ENCODE data around the gene KDM5B. TPM values are rescaled to one million over a fixed set of nuclear protein-coding genes. Genes with fewer than 3 reads are reported as not detected.

KDM5B gene
- total and polyA plus RNA-seq, 2 donors from 2014 or later, result 10.7 to 55.5 TPM

DNA sequence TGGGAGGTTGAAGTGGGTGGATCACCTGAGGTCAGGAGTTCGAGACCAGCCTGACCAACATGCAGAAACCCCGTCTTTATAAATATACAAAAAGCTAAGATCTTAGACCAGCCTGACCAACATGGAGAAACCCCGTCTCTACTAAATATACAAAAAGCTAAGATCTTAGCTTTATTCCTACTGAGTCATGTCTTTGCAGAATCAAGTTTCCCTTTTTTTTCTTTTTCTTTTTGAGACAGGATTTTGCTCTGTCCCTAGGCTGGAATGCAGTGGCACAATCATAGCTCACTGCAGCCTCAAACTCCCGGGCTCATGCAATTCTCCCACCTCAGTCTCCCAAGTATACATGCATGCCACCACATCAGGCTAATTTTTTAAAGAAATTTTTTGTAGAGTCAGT is 21.4 kb downstream of the KDM5B start:
- Histone ChIP-seq H3K4me1 (ENCODE audit: control insufficient read depth in 2 of 3, insufficient read depth in 2 of 3, low read depth in 1 of 3, low read length in 3 of 3) (peaks cover 0 to 3% (median 2%) of the 10 kb centered on the region in 3 donors), H3K9ac (ENCODE audit: low read length in 3 of 3) (no peak overlapping the region), H3K27ac (ENCODE audit: low read depth in 2 of 2, low read length in 2 of 2) (no peak overlapping the region), H3K36me3 (ENCODE audit: control insufficient read depth in 2 of 3, insufficient read depth in 3 of 3, low read length in 3 of 3) (no peaks in the 10 kb centered on the region), H3K4me3 (ENCODE audit: low read length in 3 of 3) (no peak overlapping the region), H3K27me3 (ENCODE audit: control insufficient read depth, insufficient read depth, low read length) (no peaks in the 10 kb centered on the region), H3K9me3 (ENCODE audit: control insufficient read depth in 2 of 3, insufficient read depth in 1 of 3, low read length in 3 of 3) (no peaks in the 10 kb centered on the region)
- no peak for FAIRE-seq
- intact Hi-C loops (cut with DNase I), result no loop called here
- TF ChIP-seq, protein P1, sequence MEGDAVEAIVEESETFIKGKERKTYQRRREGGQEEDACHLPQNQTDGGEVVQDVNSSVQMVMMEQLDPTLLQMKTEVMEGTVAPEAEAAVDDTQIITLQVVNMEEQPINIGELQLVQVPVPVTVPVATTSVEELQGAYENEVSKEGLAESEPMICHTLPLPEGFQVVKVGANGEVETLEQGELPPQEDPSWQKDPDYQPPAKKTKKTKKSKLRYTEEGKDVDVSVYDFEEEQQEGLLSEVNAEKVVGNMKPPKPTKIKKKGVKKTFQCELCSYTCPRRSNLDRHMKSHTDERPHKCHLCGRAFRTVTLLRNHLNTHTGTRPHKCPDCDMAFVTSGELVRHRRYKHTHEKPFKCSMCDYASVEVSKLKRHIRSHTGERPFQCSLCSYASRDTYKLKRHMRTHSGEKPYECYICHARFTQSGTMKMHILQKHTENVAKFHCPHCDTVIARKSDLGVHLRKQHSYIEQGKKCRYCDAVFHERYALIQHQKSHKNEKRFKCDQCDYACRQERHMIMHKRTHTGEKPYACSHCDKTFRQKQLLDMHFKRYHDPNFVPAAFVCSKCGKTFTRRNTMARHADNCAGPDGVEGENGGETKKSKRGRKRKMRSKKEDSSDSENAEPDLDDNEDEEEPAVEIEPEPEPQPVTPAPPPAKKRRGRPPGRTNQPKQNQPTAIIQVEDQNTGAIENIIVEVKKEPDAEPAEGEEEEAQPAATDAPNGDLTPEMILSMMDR (IDR thresholded peaks at IDR 0.05; ENCODE audit: borderline replicate concordance, extremely low read depth, insufficient read depth), result no peak
- no peak for DNase-seq

DNA sequence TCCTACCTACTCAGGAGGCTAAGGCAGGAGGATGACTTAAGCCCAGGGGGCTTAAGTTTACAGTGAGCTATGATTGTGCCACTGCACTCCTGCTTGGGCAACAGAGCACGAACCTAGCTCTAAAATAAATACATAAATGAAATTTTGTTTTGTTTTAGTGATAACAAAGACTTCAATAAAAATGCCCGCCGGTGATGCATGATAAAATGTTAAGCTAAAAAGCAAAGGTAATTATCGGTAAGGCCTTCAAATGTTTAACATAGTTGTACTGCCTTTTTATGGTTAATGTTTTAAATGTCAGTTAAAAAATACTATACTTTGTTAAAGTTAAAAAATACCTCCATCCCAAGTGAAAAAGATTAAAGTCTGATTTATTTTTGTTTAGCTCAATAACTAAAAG is 27.0 kb downstream of the KDM5B start:
- Histone ChIP-seq H3K36me3 (ENCODE audit: control insufficient read depth in 2 of 3, insufficient read depth in 3 of 3, low read length in 3 of 3) (no peaks in the 10 kb centered on the region), H3K4me1 (ENCODE audit: control insufficient read depth in 2 of 3, insufficient read depth in 2 of 3, low read depth in 1 of 3, low read length in 3 of 3) (peaks cover 0 to 10% (median 3%) of the 10 kb centered on the region in 3 donors), H3K9ac (ENCODE audit: low read length in 3 of 3) (no peak overlapping the region), H3K9me3 (ENCODE audit: control insufficient read depth in 2 of 3, insufficient read depth in 1 of 3, low read length in 3 of 3) (no peaks in the 10 kb centered on the region), H3K4me3 (ENCODE audit: low read length in 3 of 3) (no peak overlapping the region), H3K27me3 (ENCODE audit: control insufficient read depth, insufficient read depth, low read length) (no peaks in the 10 kb centered on the region), H3K27ac (ENCODE audit: low read depth in 2 of 2, low read length in 2 of 2) (no peak overlapping the region)
- peak; percentile 6 for FAIRE-seq
- TF ChIP-seq, protein P1 (IDR thresholded peaks at IDR 0.05; ENCODE audit: borderline replicate concordance, extremely low read depth, insufficient read depth), result no peak
- intact Hi-C loops (cut with DNase I), result no loop called here
- DNase-seq, result no peak

DNA sequence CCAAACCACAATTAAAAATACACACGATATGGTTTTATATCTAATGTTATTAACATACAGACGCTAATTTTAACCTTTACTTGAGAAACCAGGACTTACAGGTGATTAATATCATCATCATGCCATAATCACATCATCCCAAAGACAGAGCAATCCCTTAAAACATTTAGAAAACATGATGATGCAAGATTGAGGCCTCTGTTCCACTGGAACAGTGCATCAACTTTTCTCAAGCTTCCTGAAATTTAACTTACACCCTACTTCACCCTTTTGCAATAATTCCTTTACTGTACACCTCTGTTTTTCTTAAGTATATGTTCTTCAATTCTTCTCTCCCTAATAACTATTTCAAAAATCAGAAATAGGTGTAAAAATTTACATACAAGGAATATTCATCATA is 38.1 kb downstream of the KDM5B start:
- H3K27me3 ChIP-seq (ENCODE audit: control insufficient read depth, insufficient read depth, low read length), result no peaks in the 10 kb centered on the region
- no peak overlapping the region for H3K9ac ChIP-seq (ENCODE audit: low read length in 3 of 3)
- intact Hi-C loops (cut with DNase I), result no loop called here
- H3K4me1 ChIP-seq (ENCODE audit: control insufficient read depth in 2 of 3, insufficient read depth in 2 of 3, low read depth in 1 of 3, low read length in 3 of 3), result no peaks in the 10 kb centered on the region
- H3K9me3 ChIP-seq (ENCODE audit: control insufficient read depth in 2 of 3, insufficient read depth in 1 of 3, low read length in 3 of 3), result no peaks in the 10 kb centered on the region
- no peak for FAIRE-seq
- no peak for DNase-seq
- no peak overlapping the region for H3K4me3 ChIP-seq (ENCODE audit: low read length in 3 of 3)
- peaks cover 2 to 33% (median 10%) of the 10 kb centered on the region in 3 donors for H3K36me3 ChIP-seq (ENCODE audit: control insufficient read depth in 2 of 3, insufficient read depth in 3 of 3, low read length in 3 of 3)
- no peak overlapping the region for H3K27ac ChIP-seq (ENCODE audit: low read depth in 2 of 2, low read length in 2 of 2)
- TF ChIP-seq, protein P1 (IDR thresholded peaks at IDR 0.05; ENCODE audit: borderline replicate concordance, extremely low read depth, insufficient read depth), result no peak

DNA sequence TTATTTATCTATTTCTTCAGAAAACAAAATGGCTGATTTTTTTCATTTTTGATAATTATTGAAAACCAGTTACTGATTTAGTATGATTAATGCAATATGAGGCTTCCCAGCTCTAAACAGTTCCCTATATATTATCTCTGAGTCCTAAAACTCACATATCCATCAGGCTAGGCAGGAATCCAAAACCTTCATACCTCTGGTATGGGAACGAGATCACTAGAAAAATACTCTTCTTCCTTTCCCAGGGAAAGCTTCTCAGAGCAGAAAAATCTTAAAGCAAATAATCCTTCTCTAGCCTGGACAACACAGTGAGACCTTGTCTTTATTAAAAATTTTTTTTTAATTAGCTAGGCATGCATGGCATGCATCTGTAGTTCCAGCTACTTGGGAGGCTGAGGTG is 42.5 kb downstream of the KDM5B start:
- H3K4me3 ChIP-seq (ENCODE audit: low read length in 3 of 3), result no peak overlapping the region
- H3K27ac ChIP-seq (ENCODE audit: low read depth in 2 of 2, low read length in 2 of 2), result no peak overlapping the region
- H3K27me3 ChIP-seq (ENCODE audit: control insufficient read depth, insufficient read depth, low read length), result no peaks in the 10 kb centered on the region
- H3K9me3 ChIP-seq (ENCODE audit: control insufficient read depth in 2 of 3, insufficient read depth in 1 of 3, low read length in 3 of 3), result no peaks in the 10 kb centered on the region
- TF ChIP-seq, protein P1 (IDR thresholded peaks at IDR 0.05; ENCODE audit: borderline replicate concordance, extremely low read depth, insufficient read depth), result no peak
- no peaks in the 10 kb centered on the region for H3K4me1 ChIP-seq (ENCODE audit: control insufficient read depth in 2 of 3, insufficient read depth in 2 of 3, low read depth in 1 of 3, low read length in 3 of 3)
- peaks cover 12 to 20% (median 12%) of the 10 kb centered on the region in 3 donors for H3K36me3 ChIP-seq (ENCODE audit: control insufficient read depth in 2 of 3, insufficient read depth in 3 of 3, low read length in 3 of 3)
- no peak overlapping the region for H3K9ac ChIP-seq (ENCODE audit: low read length in 3 of 3)
- FAIRE-seq, result no peak
- no peak for DNase-seq
- intact Hi-C loops (cut with DNase I), result no loop called here

Data from kidney (tissue), 14 donors.